Neutrophil (primary cell): ENCODE measurements around the gene MMADHC.

Experiments
- H3K27ac ChIP-seq: fragments of 200-600 bp; sonication (generic); 2 replicates; pipeline ENCODE4 v1.5.1; 2016; ENCODE audit warnings: mild to moderate bottlenecking, moderate library complexity
- H3K27me3 ChIP-seq: fragments of 200-600 bp; sonication (generic); 2 replicates; pipeline ENCODE4 v1.6.0; 2016; ENCODE audit warnings: mild to moderate bottlenecking
- H3K36me3 ChIP-seq: fragments of 200-600 bp; sonication (generic); 2 replicates; pipeline ENCODE4 v1.5.1; 2017
- H3K4me1 ChIP-seq, 2 experiments: fragments of 200-600 bp in 1 of 2; sonication (generic) in 1 of 2; 1 replicate in 1 of 2; 2 replicates in 1 of 2; pipeline versions ENCODE4 v1.5.1 to v1.6.1; 2013 to 2016; ENCODE audit warnings: low read depth in 1 of 2, low read length in 1 of 2, mild to moderate bottlenecking in 1 of 2, moderate library complexity in 1 of 2; ENCODE audit not compliant: control insufficient read depth in 1 of 2, insufficient read depth in 1 of 2
- H3K4me3 ChIP-seq, 2 experiments: fragments of 200-600 bp in 1 of 2; sonication (generic) in 1 of 2; 1 replicate in 1 of 2; 2 replicates in 1 of 2; pipeline ENCODE4 v1.5.1; 2013 to 2016; ENCODE audit warnings: low read depth in 1 of 2, low read length in 1 of 2, mild to moderate bottlenecking in 1 of 2, moderate library complexity in 1 of 2
- H3K9me3 ChIP-seq: fragments of 200-600 bp; sonication (generic); 2 replicates; pipeline ENCODE4 v1.5.1; 2016
- CTCF ChIP-seq: fragments of 200-600 bp; sonication (generic); IDR thresholded peaks from 2 replicates; pipeline ENCODE4 v1.5.1; 2016; ENCODE audit warnings: antibody characterized with exemption

The MMADHC gene

GRCh38 chr2:149625671-149626070 lies 38.1 kb upstream of the MMADHC start:
- no peaks in the 10 kb centered on the region for H3K4me1 ChIP-seq
- H3K27me3 ChIP-seq = peaks cover 6% of the 10 kb centered on the region
- no peaks in the 10 kb centered on the region for H3K36me3 ChIP-seq
- no peaks in the 10 kb centered on the region for H3K9me3 ChIP-seq
- H3K4me3 ChIP-seq = no peak overlapping the region
- no peak overlapping the region for H3K27ac ChIP-seq
- TF ChIP-seq CTCF = no peak

- no peak overlapping the region for H3K4me3 ChIP-seq
- no peaks in the 10 kb centered on the region for H3K36me3 ChIP-seq
- H3K9me3 ChIP-seq = no peaks in the 10 kb centered on the region
- peaks cover 6% of the 10 kb centered on the region for H3K27me3 ChIP-seq
- no peak overlapping the region for H3K27ac ChIP-seq
- TF ChIP-seq CTCF = no peak
- no peaks in the 10 kb centered on the region for H3K4me1 ChIP-seq
These were observed 37.7 kb upstream of the MMADHC start for GRCh38 chr2:149625271-149625670.

- Histone ChIP-seq H3K4me1 (no peaks in the 10 kb centered on the region), H3K9me3 (no peaks in the 10 kb centered on the region), H3K4me3 (no peak overlapping the region), H3K27ac (no peak overlapping the region), H3K36me3 (no peaks in the 10 kb centered on the region), H3K27me3 (peaks cover 6% of the 10 kb centered on the region)
- TF ChIP-seq CTCF = no peak
These were observed 34.8 kb upstream of the MMADHC start for GRCh38 chr2:149622343-149622742.

GRCh38 chr2:149617476-149617875 lies 29.9 kb upstream of the MMADHC start:
- Histone ChIP-seq H3K36me3 (no peaks in the 10 kb centered on the region), H3K4me3 (no peak overlapping the region), H3K27ac (no peak overlapping the region), H3K27me3 (peaks cover 11% of the 10 kb centered on the region), H3K9me3 (no peaks in the 10 kb centered on the region), H3K4me1 (no peaks in the 10 kb centered on the region)
- no peak for TF ChIP-seq CTCF

- Histone ChIP-seq H3K4me1 (no peaks in the 10 kb centered on the region), H3K27me3 (peaks cover 10% of the 10 kb centered on the region), H3K9me3 (no peaks in the 10 kb centered on the region), H3K4me3 (no peak overlapping the region), H3K27ac (no peak overlapping the region), H3K36me3 (no peaks in the 10 kb centered on the region)
- no peak for TF ChIP-seq CTCF
These were observed 29.3 kb upstream of the MMADHC start for GRCh38 chr2:149616681-149617456.
